GM19452 (cell line): ENCODE results near the gene CD40.
"Not testable (repeated sequence)": the region's sequence is repeated elsewhere in the genome, so short reads cannot be mapped to it uniquely, and the experiment has no call there.

Experiments used
- ATAC-seq: cut with Tn5 transposase; IDR thresholded peaks from one replicate; pipeline ENCODE4 v1.9.1; 2021; ENCODE audit not compliant: unreplicated experiment

The CD40 gene

GRCh38 chr20:46091622-46092535, 26.2 kb upstream of the CD40 start:
- ATAC-seq: not testable (repeated sequence)

GRCh38 chr20:46093531-46093930, 24.6 kb upstream of the CD40 start:
- ATAC-seq: no peak

GRCh38 chr20:46099491-46100287, 18.4 kb upstream of the CD40 start:
- ATAC-seq: no peak

GRCh38 chr20:46100444-46100843, 17.7 kb upstream of the CD40 start:
- ATAC-seq: not testable (repeated sequence)

GRCh38 chr20:46100988-46101387, 17.1 kb upstream of the CD40 start:
- ATAC-seq: no peak

GRCh38 chr20:46101957-46102356, 16.2 kb upstream of the CD40 start:
- no peak for ATAC-seq

- no peak for ATAC-seq
Measured at GRCh38 chr20:46102940-46103339, 15.2 kb upstream of the CD40 start.

- no peak for ATAC-seq
Measured at GRCh38 chr20:46104262-46104661, 13.9 kb upstream of the CD40 start.

GRCh38 chr20:46107061-46107460, 11.1 kb upstream of the CD40 start:
- ATAC-seq: no peak

GRCh38 chr20:46108435-46108841, 9.7 kb upstream of the CD40 start:
- peak; percentile 74 for ATAC-seq

GRCh38 chr20:46108976-46109375, 9.1 kb upstream of the CD40 start:
- no peak for ATAC-seq

- peak; percentile 63 for ATAC-seq
Measured at GRCh38 chr20:46111028-46111835, 6.9 kb upstream of the CD40 start.

- no peak for ATAC-seq
Measured at GRCh38 chr20:46111836-46112212, 6.3 kb upstream of the CD40 start.

GRCh38 chr20:46112430-46113112, 5.5 kb upstream of the CD40 start:
- ATAC-seq: no peak

GRCh38 chr20:46113113-46113470, 5.0 kb upstream of the CD40 start:
- ATAC-seq: no peak

- ATAC-seq: no peak
Measured at GRCh38 chr20:46114449-46114848, 3.7 kb upstream of the CD40 start.

- peak; percentile 44 for ATAC-seq
Measured at GRCh38 chr20:46118481-46119020, 437 bp downstream of the CD40 start.

- peak; percentile 41 for ATAC-seq
Measured at GRCh38 chr20:46119028-46119546, 973 bp downstream of the CD40 start.

- ATAC-seq: no peak
Measured at GRCh38 chr20:46119547-46119946, 1.4 kb downstream of the CD40 start.

- ATAC-seq: no peak
Measured at GRCh38 chr20:46120136-46120535, 2.0 kb downstream of the CD40 start.
